ENCODE data around the gene PLA2G1B.

The PLA2G1B gene

GRCh38 chr12:120365675-120366340 lies 38.2 kb upstream of the PLA2G1B start:
- Histone ChIP-seq H3K4me2 (ENCODE audit: low read depth, low read length, poor library complexity, severe bottlenecking) (no peak overlapping the region), H3K4me3 (ENCODE audit: low read length, poor library complexity, severe bottlenecking) (no peak overlapping the region), H3K4me1 (ENCODE audit: insufficient read depth, low read length, poor library complexity, severe bottlenecking) (no peaks in the 10 kb centered on the region)

GRCh38 chr12:120364487-120364886 lies 36.9 kb upstream of the PLA2G1B start:
- Histone ChIP-seq H2AFZ (ENCODE audit: low read length) (no peak overlapping the region), H3K4me3 (ENCODE audit: low read length, poor library complexity, severe bottlenecking) (no peak overlapping the region), H3K27me3 (ENCODE audit: insufficient read depth, low read length, poor library complexity, severe bottlenecking) (no peaks in the 10 kb centered on the region), H3K4me2 (ENCODE audit: low read depth, low read length, poor library complexity, severe bottlenecking) (no peak overlapping the region), H3F3A (ENCODE audit: low read depth) (no peaks in the 10 kb centered on the region), H3K9ac (ENCODE audit: low read depth, low read length, poor library complexity, severe bottlenecking) (no peak overlapping the region), H3K9me2 (replicated peaks; ENCODE audit: low read depth, low read length) (no peaks in the 10 kb centered on the region), H3K4me1 (ENCODE audit: insufficient read depth, low read length, poor library complexity, severe bottlenecking) (no peaks in the 10 kb centered on the region), H3K79me2 (ENCODE audit: insufficient read depth, low read length) (no peaks in the 10 kb centered on the region), H3K36me3 (ENCODE audit: insufficient read depth, low read length) (no peaks in the 10 kb centered on the region), H3K9me3 (ENCODE audit: insufficient read depth, low read depth, low read length) (no peaks in the 10 kb centered on the region), H4K20me1 (ENCODE audit: insufficient read depth, low read length, poor library complexity, severe bottlenecking) (no peaks in the 10 kb centered on the region)
- no peak for TF ChIP-seq EZH2phosphoT487 (IDR thresholded peaks at IDR 0.05; ENCODE audit: borderline replicate concordance)
- no peak for TF ChIP-seq CTCF (conservative IDR thresholded peaks at IDR 0.05; ENCODE audit: low read length)

More at GRCh38 chr12:120365675-120366340, 38.2 kb upstream of the PLA2G1B start:
- Histone ChIP-seq H3K36me3 (ENCODE audit: insufficient read depth, low read length) (no peaks in the 10 kb centered on the region), H3K27me3 (ENCODE audit: insufficient read depth, low read length, poor library complexity, severe bottlenecking) (no peaks in the 10 kb centered on the region), H3K79me2 (ENCODE audit: insufficient read depth, low read length) (no peaks in the 10 kb centered on the region), H4K20me1 (ENCODE audit: insufficient read depth, low read length, poor library complexity, severe bottlenecking) (no peaks in the 10 kb centered on the region), H2AFZ (ENCODE audit: low read length) (no peak overlapping the region), H3K9me3 (ENCODE audit: insufficient read depth, low read depth, low read length) (no peaks in the 10 kb centered on the region), H3K9ac (ENCODE audit: low read depth, low read length, poor library complexity, severe bottlenecking) (no peak overlapping the region), H3K9me2 (replicated peaks; ENCODE audit: low read depth, low read length) (no peaks in the 10 kb centered on the region), H3F3A (ENCODE audit: low read depth) (no peaks in the 10 kb centered on the region)
- no peak for TF ChIP-seq EZH2phosphoT487 (IDR thresholded peaks at IDR 0.05; ENCODE audit: borderline replicate concordance)
- no peak for TF ChIP-seq CTCF (conservative IDR thresholded peaks at IDR 0.05; ENCODE audit: low read length)

GRCh38 chr12:120363274-120363855 lies 35.8 kb upstream of the PLA2G1B start:
- Histone ChIP-seq H3F3A (ENCODE audit: low read depth) (no peaks in the 10 kb centered on the region), H3K9me3 (ENCODE audit: insufficient read depth, low read depth, low read length) (no peaks in the 10 kb centered on the region), H4K20me1 (ENCODE audit: insufficient read depth, low read length, poor library complexity, severe bottlenecking) (no peaks in the 10 kb centered on the region), H2AFZ (ENCODE audit: low read length) (no peak overlapping the region), H3K79me2 (ENCODE audit: insufficient read depth, low read length) (no peaks in the 10 kb centered on the region), H3K36me3 (ENCODE audit: insufficient read depth, low read length) (no peaks in the 10 kb centered on the region), H3K9me2 (replicated peaks; ENCODE audit: low read depth, low read length) (no peaks in the 10 kb centered on the region), H3K27me3 (ENCODE audit: insufficient read depth, low read length, poor library complexity, severe bottlenecking) (no peaks in the 10 kb centered on the region), H3K4me2 (ENCODE audit: low read depth, low read length, poor library complexity, severe bottlenecking) (no peak overlapping the region), H3K4me1 (ENCODE audit: insufficient read depth, low read length, poor library complexity, severe bottlenecking) (no peaks in the 10 kb centered on the region), H3K9ac (ENCODE audit: low read depth, low read length, poor library complexity, severe bottlenecking) (no peak overlapping the region), H3K4me3 (ENCODE audit: low read length, poor library complexity, severe bottlenecking) (no peak overlapping the region)
- no peak for TF ChIP-seq CTCF (conservative IDR thresholded peaks at IDR 0.05; ENCODE audit: low read length)
- TF ChIP-seq EZH2phosphoT487 (IDR thresholded peaks at IDR 0.05; ENCODE audit: borderline replicate concordance): no peak

Measured in Loucy (cell line).